ENCODE measurements around the gene ATP6V1E1.

DNA sequence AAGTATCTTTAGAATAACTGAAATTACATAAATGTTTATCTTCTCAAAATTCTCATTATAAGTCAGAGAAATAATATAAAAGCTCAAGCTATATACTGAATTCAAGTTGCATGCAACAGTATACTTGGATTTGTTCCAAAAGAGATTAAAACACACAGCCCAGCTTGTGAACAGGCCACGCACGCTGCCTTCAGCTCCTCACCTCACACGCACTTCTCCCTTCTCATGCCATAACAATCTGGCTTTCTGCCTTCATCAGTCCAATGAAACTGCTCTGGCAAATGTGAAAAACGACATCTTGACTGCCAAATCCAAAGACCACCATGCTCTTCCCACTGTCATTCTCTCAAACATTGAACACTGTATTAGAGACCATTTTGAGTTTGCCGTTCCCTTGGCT is 22.1 kb downstream of the ATP6V1E1 start:
- TF ChIP-seq YY1 (IDR thresholded peaks at IDR 0.05; ENCODE audit: insufficient read depth, insufficient read length) = no peak
- no peak for TF ChIP-seq ZNF274 (IDR thresholded peaks at IDR 0.05; ENCODE audit: low read depth, low read length)
